Bone marrow (tissue), 2 donors: ENCODE measurements around the gene IPO4.
A peak's percentile ranks its signal among the peaks of the same experiment; 100 is the strongest.
"Not testable (repeated sequence)": the region's sequence is repeated elsewhere in the genome, so short reads cannot be mapped to it uniquely, and the experiment has no call there.

ENCODE experiments used
- DNase-seq, 2 donors: peaks; one replicate each; lab custom pipeline; 2025; lab: John Stamatoyannopoulos, UW

Gene IPO4

DNA sequence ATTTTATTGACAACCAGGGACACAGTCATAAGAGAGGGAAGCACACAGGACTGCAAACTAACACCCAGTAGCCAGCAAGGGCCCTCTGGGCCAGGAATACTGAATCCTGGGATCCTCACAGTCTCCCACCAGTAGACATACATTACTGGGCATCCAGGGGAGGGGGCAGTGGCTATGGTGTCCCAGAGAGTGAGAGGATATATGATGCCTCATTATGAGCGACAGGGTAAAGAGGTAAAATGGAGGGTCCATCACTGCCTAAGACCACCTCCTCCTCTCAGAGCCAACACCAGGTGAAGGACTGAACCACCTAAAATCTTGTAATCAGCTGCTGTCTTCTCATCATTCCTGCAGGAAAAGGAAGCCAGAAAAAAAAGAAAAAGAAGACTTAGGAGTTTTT lies 28.3 kb upstream of the IPO4 start:
- DNase-seq = not testable (repeated sequence)

DNA sequence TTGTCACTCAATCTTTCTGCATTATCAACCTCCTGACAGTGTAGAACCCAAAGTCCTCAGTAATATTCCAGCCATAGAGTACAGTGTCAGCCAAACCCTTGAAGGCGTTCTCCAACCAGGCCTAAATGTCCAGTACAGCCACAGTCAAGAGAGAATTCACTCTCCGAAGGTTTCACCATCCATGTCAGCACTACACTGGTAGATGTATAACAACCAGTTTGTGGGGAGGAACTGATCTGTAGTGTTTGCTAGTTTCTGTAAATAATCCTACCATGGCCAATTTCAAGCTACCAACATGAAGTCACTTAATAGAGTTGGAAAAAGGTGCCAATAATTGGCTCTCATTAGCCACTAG lies 27.7 kb upstream of the IPO4 start:
- DNase-seq = no peak

DNA sequence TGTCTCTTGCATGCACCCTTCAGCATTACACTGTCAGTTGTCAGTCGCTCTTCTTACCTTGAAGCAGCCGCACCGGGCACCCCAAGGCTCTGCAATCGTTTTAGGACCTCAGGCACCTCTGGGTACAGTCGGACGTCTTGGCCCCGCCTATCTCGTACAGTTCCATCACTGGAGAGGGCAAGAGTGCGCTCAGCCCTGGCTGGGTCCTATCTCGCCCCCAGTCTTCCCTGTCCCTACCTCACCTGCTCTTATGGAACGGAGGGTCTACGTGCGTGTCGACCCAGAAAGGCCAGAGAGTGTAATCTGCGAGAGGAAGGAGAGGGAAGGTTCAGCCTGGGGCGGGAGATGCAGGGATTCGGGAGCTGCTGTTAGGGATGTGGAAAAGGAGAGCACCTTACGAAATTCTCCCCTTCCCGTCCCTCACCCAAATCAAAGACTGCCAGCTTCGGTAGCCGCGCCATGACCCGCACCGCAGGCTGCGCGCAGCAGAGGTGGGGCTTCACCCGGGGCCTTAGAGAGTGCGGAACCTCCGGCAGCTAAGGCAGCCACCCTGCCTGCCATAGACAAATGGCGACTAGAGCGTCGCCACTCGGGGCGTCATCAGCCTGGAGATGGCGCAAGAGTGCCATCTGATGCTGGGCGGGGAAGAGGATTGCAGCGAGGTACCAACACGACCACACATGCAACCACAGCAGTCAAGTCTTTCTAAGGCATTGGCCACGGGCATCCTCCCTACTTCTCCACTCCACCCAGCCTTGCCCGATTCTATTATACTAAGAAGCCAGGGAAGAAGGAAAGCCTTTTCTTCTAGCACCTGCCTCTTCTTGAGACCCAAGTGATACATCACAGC lies 27.1 kb upstream of the IPO4 start, which contains the start of gene MDP1:
MDP1 (minus strand) TSS at position 572 of the 850 bp plus-strand sequence; CDS start at position 461, 111 bp downstream.
- peak; percentile 77 to 78 for DNase-seq

DNA sequence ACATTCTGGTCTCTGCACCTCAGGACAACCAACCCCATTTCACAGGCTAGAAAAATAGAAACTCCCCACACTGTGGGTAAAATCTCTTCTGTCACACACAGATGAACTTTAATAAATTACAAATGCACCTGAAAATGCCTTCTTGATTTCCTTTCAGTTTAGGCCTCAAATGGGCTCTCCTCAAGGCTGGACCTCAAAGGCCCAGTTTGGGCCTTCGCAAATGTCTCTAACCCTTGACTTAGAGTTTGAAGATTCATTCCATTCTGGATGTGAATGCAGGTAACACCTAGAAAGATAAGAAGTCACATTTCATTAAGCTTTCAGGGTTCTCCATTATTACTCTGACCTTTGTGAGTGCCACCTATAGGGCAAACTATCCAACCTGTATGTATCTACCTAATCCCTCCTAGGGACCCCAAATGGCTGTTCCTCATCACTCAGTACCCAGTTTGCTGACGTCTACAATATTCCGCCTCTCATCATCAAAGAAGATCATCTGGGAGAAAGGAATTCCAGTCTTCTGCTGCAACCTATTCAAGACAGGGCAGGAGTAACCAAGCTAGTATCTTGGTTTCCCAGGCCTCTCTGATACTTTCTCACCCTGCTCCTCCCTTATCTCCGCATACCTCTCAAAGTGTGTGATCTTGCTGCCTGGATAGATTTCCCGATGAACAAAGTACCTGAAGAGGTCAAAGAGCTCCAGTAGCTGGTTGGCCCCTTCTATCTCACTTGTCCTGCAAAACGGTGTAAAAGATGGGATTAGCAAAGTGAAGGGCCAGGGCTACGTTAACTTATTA lies 25.4 kb upstream of the IPO4 start:
- DNase-seq = no peak

DNA sequence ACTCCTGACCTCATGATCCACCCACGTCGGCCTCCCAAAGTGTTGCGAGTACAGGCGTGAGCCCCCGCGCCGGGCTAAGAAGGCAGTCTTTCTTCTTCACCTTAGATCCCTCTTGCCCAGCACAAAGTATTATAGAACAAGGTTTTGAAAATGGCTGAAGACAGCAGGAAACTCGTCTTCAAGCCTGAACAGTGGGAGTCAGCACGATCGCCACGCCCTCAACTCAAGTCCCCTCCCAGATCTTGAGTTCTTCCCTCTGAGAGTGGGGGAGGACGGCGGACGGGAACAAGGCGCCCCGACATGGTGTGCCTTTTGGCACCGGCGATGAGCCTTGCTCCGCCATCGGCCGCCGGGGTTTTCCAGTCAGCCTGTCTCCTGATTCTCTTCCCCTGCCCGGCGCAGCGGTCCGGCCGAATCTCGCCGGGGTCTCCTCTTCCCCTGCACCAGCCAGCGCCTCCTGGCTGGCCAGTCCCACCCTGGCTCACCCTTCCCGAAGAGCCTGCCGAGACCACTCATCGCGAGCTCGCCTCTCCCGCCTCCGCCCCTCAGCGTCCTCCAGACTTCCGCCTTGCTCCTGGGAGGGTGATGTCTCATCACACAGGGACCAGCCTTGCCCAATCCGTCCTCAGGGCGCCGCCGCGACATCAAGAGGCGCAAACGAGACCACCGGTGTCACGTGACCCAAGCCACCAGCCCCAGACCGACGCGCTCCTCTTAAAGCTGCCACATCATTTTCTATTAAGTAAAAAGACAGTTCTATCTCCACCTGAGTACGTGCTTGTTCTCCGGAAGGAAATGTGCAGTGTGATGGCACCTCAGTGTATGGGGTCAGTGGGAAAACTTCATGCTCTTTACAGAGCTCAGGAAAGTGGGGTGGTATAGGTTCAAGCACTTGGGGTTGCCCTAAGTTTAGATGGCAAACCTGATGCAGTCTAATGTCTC lies 24.6 kb upstream of the IPO4 start, which contains the start of gene CHMP4A:
CHMP4A (minus strand) TSS at position 565 of the 942 bp plus-strand sequence; CDS start at position 516, 49 bp downstream.
- DNase-seq = peak; percentile 97 to 99

DNA sequence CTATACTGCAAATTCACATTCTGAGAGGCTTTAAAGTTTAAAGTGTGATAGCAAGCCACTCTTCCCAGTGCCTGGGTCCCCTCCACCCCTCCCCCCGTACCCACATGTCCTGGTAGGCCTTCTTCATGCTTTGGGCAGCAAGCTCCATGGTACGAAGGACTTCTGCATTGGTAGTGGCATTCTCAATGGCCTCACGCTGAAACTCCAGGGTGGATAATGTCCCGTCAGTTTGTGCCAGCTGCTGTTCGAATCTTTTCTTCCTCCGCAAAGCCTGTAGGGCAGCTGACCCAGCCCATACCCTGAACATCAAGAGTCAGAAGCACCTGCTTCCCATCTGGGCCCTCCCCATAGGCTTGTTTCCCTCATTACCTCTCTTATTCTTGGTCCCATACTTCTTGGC lies 22.7 kb upstream of the IPO4 start:
- DNase-seq = no peak

DNA sequence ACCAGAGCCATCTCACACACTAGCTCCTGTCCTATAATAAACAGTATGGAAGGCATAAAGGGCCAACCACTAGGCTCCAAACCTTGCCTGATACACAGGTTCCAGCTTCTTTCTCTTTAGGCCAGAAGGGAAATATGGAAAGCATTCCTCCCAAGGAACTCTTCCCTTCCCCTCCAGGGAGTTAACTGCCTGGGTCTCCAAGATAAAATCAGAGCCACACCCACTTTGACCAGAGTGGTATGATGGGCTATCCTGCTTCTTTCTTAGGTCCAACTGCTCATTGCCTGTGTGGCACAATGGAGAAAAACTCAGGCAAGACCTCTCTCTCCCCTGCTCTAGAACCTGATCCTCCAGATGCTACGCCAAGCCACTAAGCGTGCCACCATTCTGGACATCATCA lies 19.0 kb upstream of the IPO4 start:
- DNase-seq = no peak

DNA sequence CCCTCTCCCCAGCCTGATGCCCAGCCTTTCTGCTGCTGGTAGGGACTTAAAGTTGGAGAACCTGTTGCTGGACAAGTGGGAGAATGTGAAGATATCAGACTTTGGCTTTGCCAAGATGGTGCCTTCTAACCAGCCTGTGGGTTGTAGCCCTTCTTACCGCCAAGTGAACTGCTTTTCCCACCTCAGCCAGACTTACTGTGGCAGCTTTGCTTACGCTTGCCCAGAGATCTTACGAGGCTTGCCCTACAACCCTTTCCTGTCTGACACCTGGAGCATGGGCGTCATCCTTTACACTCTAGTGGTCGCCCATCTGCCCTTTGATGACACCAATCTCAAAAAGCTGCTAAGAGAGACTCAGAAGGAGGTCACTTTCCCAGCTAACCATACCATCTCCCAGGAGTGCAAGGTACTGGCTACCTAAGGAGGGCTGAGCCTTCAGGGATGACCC lies 18.5 kb upstream of the IPO4 start:
- no peak for DNase-seq

DNA sequence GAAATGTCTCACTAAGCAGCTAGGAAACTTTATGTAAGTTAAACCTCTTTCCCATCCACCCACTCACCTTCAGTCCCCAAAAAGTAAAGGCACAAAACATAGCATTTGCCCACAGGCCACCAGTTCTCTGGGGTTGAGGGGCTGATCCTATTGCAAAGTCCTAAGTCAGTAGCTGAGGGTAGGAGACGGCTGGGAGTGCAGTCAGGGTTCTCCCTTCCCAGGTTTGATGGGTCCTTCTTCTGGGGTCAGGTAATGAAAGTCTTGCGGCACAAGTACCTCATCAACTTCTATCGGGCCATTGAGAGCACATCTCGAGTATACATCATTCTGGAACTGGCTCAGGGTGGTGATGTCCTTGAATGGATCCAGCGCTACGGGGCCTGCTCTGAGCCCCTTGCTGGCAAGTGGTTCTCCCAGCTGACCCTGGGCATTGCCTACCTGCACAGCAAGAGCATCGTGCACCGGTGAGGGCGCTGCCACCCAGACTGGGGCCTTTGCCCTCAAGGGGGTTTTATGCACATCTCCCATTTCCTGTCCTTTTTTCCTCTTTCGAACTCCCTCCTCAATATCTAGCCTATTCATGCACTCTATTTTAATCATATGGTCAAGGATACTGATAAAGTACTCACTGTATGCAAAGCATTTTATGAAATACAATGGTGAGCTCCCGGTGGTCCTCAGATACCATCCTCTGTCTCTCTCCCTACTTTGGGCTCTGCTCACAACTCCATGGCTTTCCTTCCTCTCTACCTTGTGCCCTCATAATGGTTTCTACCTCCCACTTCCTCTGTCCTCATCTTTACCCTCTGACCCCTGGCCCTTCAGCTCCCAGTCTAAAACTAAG lies 17.9 kb upstream of the IPO4 start:
- no peak for DNase-seq

DNA sequence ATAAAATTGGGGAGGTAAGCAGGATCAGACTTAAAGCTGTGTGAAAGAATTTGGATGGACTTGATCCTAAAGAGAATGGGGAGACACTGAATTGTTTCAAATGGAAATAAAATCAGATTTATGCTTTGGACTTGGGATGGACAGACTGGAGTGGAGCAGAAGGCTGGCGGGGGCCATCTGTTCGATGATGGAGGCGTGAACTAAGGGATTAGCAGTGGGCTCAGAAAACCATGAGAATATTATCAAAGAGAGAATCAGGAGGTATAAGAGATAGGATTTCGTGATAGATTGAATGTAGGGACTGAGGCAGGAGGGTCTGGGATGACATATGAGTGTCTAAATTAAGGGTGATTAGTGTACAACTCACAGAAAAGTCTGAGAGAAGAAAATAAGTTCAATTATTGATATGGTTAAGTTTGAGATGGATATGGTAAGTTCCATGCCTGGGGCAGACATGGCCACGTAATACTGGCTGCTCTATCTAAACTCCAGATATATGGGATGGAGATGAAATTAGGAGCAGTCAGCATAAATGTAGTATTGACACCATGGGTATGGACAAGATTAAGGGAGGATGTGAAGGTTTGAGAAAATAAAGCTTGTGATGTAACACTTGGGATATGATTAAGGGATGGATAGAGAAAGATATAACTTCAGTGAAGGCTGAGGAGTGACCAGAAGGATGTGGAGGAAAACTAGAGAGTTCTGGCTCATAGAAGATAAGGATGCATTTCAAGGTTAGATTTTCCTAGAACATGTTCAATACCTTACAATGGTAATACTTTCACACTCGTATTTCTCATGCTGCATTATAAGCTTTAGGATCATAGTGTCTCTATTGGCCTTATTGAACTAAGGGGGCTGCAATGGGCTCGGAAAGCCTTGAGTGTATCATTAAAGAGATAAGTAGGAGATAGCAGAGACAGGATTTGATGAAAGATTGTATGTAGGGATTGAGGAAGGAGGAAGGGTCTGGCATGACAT lies 15.8 kb upstream of the IPO4 start:
- no peak for DNase-seq

DNA sequence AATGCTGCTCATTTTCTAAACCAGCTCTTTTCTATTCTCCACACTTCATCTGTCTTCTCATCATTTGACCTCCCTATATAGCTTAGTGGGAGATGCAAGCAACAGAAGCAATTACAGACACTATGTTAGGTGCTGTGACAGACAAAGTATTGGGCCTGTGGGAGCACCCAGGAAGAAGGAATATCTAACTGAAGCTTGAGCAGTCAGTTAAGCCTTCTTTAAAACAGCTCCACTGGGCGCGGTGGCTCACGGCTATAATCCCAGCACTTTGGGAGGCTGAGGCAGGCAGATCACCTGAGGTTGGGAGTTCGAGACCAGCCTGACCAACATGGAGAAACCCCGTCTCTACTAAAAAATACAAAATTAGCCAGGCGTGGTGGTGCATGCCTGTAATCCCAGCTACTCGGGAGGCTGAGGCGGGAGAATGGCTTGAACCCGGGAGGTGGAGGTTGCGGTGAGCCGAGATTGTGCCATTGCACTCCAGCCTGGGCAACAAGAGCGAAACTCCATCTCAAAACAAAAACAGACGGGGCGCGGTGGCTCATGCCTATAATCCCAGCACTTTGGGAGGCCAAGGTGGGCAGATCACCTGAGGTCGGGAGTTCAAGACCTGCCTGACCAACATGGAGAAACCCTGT lies 14.8 kb upstream of the IPO4 start:
- DNase-seq = not testable (repeated sequence)

DNA sequence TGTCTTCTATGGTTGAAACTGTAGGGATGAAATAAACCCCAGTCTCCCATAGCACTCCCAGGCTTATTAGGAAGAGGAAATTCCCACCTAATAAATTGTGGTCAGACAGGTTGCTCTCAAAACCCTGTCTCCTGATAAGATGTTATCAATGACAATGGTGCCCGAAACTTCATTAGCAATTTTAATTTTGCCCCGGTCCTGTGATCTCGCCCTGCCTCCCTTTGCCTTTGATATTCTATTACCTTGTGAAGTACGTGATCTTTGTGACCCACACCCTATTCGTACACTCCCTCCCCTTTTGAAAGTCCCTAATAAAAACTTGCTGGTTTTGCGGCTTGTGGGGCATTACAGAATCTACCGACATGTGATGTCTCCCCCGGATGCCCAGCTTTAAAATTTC lies 13.9 kb upstream of the IPO4 start:
- DNase-seq = not testable (repeated sequence)

DNA sequence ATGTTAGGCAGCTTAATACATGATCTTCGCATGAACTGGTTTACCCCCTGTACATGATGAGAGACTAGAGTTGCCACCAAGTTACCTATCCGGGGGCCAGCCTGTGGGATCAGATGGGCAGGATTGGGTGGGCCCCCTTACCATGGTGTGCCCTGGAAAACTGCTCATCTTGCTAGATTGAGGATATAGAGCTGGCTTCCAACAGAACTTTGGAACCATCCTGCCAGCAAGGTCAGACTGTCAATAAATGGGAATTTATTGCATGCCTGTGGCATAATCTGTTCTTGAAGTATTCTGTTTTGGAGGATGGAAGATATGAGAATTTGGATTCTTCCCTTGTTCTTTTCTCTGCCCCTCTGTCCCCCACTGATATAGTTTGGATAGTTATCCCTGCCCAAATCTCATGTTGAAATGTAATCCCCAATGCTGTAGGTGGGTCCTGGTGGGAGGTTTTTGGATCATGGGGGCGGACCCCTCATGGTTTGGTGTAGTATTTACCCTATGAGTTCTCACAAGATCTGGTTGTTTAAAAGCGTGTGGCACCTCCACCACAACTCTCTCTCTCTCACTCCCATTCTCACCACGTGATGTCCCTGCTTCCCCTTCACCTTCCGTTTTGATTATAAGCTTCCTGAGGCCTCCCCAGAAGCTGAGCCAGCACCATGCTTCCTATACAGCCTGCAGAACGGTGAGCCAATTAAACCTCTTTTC lies 10.4 kb upstream of the IPO4 start:
- DNase-seq = no peak

DNA sequence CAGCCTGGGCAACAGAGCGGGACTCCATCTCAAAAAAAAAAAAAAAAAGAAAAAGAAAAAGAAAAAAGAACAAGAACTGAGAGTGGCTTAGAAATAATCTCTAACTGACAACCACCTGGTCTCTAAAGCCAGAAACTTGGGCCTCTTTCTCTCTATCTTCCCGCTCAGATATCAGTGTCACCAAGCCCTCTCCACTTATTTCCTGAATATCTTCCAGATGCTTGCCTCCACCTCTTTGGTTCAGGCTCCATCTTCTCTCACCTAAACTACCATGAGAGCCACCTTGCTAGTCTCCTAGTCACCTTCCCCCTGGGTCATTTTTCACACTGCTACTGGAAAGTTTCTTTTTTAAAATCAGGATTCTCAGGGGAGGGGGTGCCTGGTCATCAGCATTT lies 8.4 kb upstream of the IPO4 start:
- no peak for DNase-seq

DNA sequence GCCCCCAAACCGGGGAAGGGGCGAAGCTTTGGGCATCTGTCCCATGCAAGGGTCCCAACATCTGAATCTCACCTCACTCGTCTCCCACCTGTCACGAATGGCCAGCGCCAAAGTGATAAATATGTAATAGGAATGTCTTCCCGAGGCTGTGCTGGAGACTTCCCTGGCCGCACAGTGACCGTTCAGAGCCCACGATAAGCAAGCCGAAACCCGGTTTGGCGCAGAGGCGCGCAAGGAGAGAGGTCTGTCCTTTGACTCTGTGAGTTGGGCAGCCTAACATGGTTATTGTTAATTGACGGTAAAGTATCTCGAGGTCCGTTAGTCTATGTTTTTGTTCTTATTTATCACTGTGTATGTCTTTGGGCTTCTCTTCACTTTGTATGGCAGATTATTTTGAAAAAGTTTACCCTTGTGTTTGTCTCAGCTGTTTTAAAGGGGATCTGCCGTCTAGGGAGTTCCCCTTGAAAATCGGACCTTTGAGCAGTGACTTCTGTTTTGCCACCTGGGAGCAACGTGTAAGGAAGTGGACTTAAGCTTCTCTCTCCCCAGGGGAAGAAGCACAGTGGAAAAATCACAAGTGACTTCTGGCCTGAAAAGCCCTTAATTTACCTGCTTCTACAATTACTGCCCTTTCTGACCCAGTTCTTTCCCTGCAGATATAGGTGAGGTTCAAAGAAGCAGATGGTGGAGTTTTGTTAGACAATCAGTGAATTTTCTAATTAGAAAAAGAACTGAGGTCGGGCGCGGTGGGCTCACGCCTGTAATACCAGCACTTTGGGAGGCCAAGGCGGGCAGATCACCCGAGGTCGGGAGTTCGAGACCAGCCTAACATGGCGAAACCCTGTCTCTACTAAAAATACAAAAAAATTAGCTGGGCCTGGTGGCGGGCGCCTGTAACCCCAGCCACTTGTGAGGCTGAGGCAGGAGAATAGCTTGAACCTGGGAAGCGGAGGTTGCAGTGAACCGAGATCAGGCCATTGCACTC lies 7.7 kb upstream of the IPO4 start:
- no peak for DNase-seq

DNA sequence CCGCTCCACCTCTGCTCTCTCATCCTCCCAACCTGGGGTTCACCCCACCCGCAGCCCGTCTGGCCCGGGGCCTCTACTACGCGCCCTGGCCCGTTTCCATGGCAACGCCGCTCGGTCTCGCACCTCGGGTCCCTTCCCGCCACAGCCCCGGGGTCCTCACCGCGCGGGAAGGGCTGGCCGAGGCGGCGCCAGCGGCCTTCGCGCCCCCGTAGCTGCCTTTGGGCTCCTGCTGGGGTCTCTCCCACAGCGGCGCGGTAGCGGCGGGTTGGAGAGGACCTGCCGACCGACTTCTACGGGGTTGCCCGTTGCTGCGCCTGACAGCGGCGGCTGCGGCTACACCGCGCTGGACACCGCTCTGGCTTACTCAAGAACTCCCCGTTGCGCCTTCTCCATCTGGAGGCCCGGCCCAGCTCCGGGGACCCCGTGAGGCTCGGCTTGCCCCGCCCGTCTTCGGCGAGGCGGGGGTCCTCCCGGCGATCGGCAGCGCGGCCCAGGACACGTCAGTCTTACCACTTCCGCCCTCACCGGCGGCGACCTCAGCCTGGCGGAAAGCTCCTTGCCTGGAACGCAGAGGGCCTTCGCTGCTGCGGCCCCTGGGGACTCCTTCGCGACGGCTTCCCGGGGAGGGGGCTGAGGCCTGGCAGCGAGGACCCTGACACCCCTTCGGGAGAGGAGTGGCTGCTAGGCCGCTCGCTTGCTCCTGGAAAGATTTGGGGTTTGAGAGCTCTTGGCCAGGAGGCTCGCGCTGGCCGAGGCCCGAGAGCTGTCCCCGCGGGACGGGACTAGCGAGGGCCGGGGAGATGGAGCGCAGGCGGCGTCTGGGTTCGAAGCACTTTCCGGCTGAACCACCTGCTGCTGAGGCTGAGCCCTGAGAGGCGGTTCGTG lies 6.8 kb upstream of the IPO4 start, which contains the start of gene TM9SF1:
TM9SF1 (minus strand) TSS at position 256 of the 885 bp plus-strand sequence. CDS start 422 bp downstream, outside the sequence.
- peak; percentile 81 to 84 for DNase-seq
